Measurements from ENCODE around the gene CYB5B.

Gene CYB5B

GRCh38 chr16:69424053-69424934 is at the start of gene CYB5B:
Gene CYB5B (plus strand): TSS chr16:69424619. CDS start chr16:69424684, 65 bp downstream.
- DNase-seq (ENCODE audit: low read depth) = peak; percentile 92

- DNase-seq (ENCODE audit: low read depth) = no peak
Observed at GRCh38 chr16:69376393-69377059, 47.9 kb upstream of the CYB5B start.

GRCh38 chr16:69378036-69378435 is 46.4 kb upstream of the CYB5B start:
- DNase-seq (ENCODE audit: low read depth) = no peak

GRCh38 chr16:69378760-69379159 is 45.7 kb upstream of the CYB5B start:
- no peak for DNase-seq (ENCODE audit: low read depth)

- no peak for DNase-seq (ENCODE audit: low read depth)
Observed at GRCh38 chr16:69381231-69381630, 43.2 kb upstream of the CYB5B start.

- no peak for DNase-seq (ENCODE audit: low read depth)
Observed at GRCh38 chr16:69382421-69382820, 42.0 kb upstream of the CYB5B start.

- no peak for DNase-seq (ENCODE audit: low read depth)
Observed at GRCh38 chr16:69384974-69385373, 39.4 kb upstream of the CYB5B start.

GRCh38 chr16:69386596-69386995 is 37.8 kb upstream of the CYB5B start:
- no peak for DNase-seq (ENCODE audit: low read depth)

GRCh38 chr16:69393898-69394849 is 30.2 kb upstream of the CYB5B start:
- DNase-seq (ENCODE audit: low read depth) = no peak

GRCh38 chr16:69395859-69396186 is 28.6 kb upstream of the CYB5B start:
- DNase-seq (ENCODE audit: low read depth) = no peak

GRCh38 chr16:69396187-69397061 is 28.0 kb upstream of the CYB5B start:
- peak; percentile 66 for DNase-seq (ENCODE audit: low read depth)

- no peak for DNase-seq (ENCODE audit: low read depth)
Observed at GRCh38 chr16:69397821-69398521, 26.4 kb upstream of the CYB5B start.

GRCh38 chr16:69399361-69399760 is 25.1 kb upstream of the CYB5B start:
- DNase-seq (ENCODE audit: low read depth) = no peak

- DNase-seq (ENCODE audit: low read depth) = no peak
Observed at GRCh38 chr16:69402439-69402838, 22.0 kb upstream of the CYB5B start.

- no peak for DNase-seq (ENCODE audit: low read depth)
Observed at GRCh38 chr16:69404275-69404805, 20.1 kb upstream of the CYB5B start.

GRCh38 chr16:69405326-69405725 is 19.1 kb upstream of the CYB5B start:
- DNase-seq (ENCODE audit: low read depth) = no peak

GRCh38 chr16:69405757-69406156 is 18.7 kb upstream of the CYB5B start:
- DNase-seq (ENCODE audit: low read depth) = no peak

GRCh38 chr16:69406780-69407331 is 17.6 kb upstream of the CYB5B start:
- no peak for DNase-seq (ENCODE audit: low read depth)

GRCh38 chr16:69407702-69408323 is 16.6 kb upstream of the CYB5B start:
- DNase-seq (ENCODE audit: low read depth) = no peak

- DNase-seq (ENCODE audit: low read depth) = no peak
Observed at GRCh38 chr16:69408475-69408874, 15.9 kb upstream of the CYB5B start.

Measured in stimulated activated CD8-positive, alpha-beta memory T cell treated with anti-CD3 and anti-CD28 coated beads, Interleukin-12 subunit alpha, Interleukin-12 subunit beta, amount 100 ng/mL, for 1 hour (primary cell).